GM19193 (cell line): ENCODE data around the gene ZDHHC20.
A peak's percentile ranks its signal among the peaks of the same experiment; 100 is the strongest.

ENCODE experiments used
- POLR2A ChIP-seq: IDR thresholded peaks from 4 replicates; pipeline ENCODE4 v1.6.1; 2011; ENCODE audit not compliant: insufficient read depth, insufficient read length; ENCODE audit errors: extremely low read depth

Gene ZDHHC20

GRCh38 chr13:21458813-21459701 is at the start of gene ZDHHC20:
ZDHHC20 (minus strand) TSS chr13:21459303; CDS start chr13:21459171, 132 bp downstream.
- TF ChIP-seq POLR2A, result peak; percentile 69

GRCh38 chr13:21504379-21504778 is 45.3 kb upstream of the ZDHHC20 start:
- no peak for TF ChIP-seq POLR2A

GRCh38 chr13:21501686-21502085 is 42.6 kb upstream of the ZDHHC20 start:
- no peak for TF ChIP-seq POLR2A

- no peak for TF ChIP-seq POLR2A
Observed at GRCh38 chr13:21486322-21486721, 27.2 kb upstream of the ZDHHC20 start.

GRCh38 chr13:21483748-21484147 is 24.6 kb upstream of the ZDHHC20 start:
- TF ChIP-seq POLR2A, result no peak

GRCh38 chr13:21481359-21481758 is 22.3 kb upstream of the ZDHHC20 start:
- no peak for TF ChIP-seq POLR2A

GRCh38 chr13:21478881-21479808 is 20.0 kb upstream of the ZDHHC20 start:
- no peak for TF ChIP-seq POLR2A

- no peak for TF ChIP-seq POLR2A
Observed at GRCh38 chr13:21476893-21477472, 17.9 kb upstream of the ZDHHC20 start.

GRCh38 chr13:21475115-21475514 is 16.0 kb upstream of the ZDHHC20 start:
- TF ChIP-seq POLR2A, result no peak

GRCh38 chr13:21470785-21471184 is 11.7 kb upstream of the ZDHHC20 start:
- TF ChIP-seq POLR2A, result no peak

GRCh38 chr13:21466527-21466926 is 7.4 kb upstream of the ZDHHC20 start:
- TF ChIP-seq POLR2A, result no peak

GRCh38 chr13:21465710-21466160 is 6.6 kb upstream of the ZDHHC20 start:
- no peak for TF ChIP-seq POLR2A

GRCh38 chr13:21463424-21463823 is 4.3 kb upstream of the ZDHHC20 start:
- no peak for TF ChIP-seq POLR2A

GRCh38 chr13:21461131-21461530 is 2.0 kb upstream of the ZDHHC20 start:
- no peak for TF ChIP-seq POLR2A

- TF ChIP-seq POLR2A, result no peak
Observed at GRCh38 chr13:21458451-21458812, 671 bp downstream of the ZDHHC20 start.
